ENCODE data around the gene ZFP3. TPM values are rescaled to one million over a fixed set of nuclear protein-coding genes. Genes with fewer than 3 reads are reported as not detected.
"Not testable (repeated sequence)": the region's sequence is repeated elsewhere in the genome, so short reads cannot be mapped to it uniquely, and the experiment has no call there.

Gene ZFP3
- total RNA-seq, 1 experiment from 2014 or later, result 0.17 TPM

DNA sequence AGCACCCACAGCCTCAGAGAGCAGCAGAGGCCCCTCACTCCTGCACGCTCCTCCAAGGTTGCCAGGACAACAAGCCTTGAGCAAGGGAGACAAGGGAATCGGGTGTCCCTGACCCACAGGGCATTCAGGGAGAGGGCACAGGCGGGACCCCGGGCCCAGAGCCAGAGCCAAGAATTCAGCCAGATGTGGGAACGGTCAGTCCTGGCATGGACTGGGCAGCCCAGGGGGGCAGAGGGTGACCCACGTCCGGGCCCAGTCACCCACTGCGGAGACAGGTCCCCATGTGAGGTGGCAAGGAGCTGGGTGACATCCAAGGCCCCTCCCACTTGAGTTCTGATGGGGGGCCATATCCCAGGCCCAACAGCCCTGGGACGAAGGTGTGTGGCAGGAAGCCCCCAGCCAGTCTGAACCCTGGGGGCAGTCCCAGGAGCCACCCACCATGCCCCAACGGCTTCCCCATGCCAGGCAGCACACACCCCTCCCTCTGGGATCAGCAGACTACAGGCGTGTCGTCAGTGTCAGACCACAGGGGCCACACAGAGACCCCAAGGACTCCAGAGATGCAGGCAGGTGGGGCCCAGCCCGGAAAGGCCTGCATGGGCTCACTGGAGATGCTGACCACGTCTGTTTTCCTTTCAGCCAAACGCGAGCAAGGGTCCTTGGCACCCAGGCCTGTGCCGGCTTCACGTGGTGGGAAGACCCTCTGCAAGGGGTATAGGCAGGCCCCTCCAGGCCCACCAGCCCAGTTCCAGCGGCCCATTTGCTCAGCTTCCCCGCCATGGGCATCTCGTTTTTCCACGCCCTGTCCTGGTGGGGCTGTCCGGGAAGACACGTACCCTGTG is 60.6 kb downstream of the ZFP3 start:
- no peak for DNase-seq (ENCODE audit: low read depth)

DNA sequence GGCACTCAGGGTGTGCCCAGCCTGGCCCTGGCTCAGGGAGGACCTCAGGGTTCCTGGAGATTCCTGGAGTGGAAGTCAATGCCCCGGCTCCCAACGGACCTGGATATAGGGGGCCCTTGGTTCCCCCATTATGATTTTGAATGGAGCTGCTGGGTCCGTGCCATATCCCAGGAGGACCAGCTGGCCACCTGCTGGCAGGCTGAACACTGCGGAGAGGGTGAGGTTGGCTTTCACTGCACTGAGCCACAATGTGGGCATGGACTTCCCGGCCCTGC is 61.1 kb downstream of the ZFP3 start:
- DNase-seq (ENCODE audit: low read depth), result no peak

DNA sequence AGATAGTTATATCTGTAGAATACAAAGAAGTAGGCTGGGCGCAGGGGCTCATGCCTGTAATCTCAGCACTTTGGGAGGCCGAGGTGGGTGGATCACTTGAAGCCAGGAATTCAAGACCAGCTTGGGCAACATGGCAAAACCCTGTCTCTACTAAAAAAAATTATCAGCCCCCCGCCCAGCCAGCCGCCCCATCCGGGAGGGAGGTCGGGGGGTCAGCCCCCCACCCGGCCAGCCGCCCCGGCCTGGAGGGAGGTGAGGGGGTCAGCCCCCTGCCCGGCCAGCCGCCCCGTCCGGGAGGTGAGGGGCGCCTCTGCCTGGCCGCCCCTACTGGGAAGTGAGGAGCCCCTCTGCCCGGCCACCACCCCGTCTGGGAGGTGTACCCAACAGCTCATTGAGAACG is 64.6 kb downstream of the ZFP3 start:
- not testable (repeated sequence) for DNase-seq (ENCODE audit: low read depth)

Other genes starting within 250 kb of the ZFP3 start
- 26.7 and 33.6 TPM in 2 replicates for gene MINK1, start 245.1 kb upstream of the ZFP3 start, total RNA-seq (2014; rRNA removed)
- gene C17orf107, start 178.9 kb upstream of the ZFP3 start, total RNA-seq (2014; rRNA removed), result under 0.01 and 0.06 TPM in 2 replicates
- gene CHRNE, start 175.4 kb upstream of the ZFP3 start, total RNA-seq (2014; rRNA removed), result 0.19 TPM in 1 of 2 replicates, not detected in the other
- gene GP1BA, start 146.2 kb upstream of the ZFP3 start, total RNA-seq (2014; rRNA removed), result not detected in 2 replicates
- 92.3 and 93.5 TPM in 2 replicates for gene SLC25A11, start 138.4 kb upstream of the ZFP3 start, total RNA-seq (2014; rRNA removed)
- 34.4 and 38.2 TPM in 2 replicates for gene RNF167, start 138.2 kb upstream of the ZFP3 start, total RNA-seq (2014; rRNA removed)
- gene PFN1, start 129.9 kb upstream of the ZFP3 start, total RNA-seq (2014; rRNA removed), result 1,610 and 1,782 TPM in 2 replicates
- 5.2 and 7.9 TPM in 2 replicates for gene ENO3, start 127.3 kb upstream of the ZFP3 start, total RNA-seq (2014; rRNA removed)
- gene SPAG7, start 110.7 kb upstream of the ZFP3 start, total RNA-seq (2014; rRNA removed), result 69.6 and 75.0 TPM in 2 replicates
- gene CAMTA2, start 90.8 kb upstream of the ZFP3 start, total RNA-seq (2014; rRNA removed), result 12.4 and 13.2 TPM in 2 replicates
- 0.34 and 0.64 TPM in 2 replicates for gene INCA1, start 80.9 kb upstream of the ZFP3 start, total RNA-seq (2014; rRNA removed)
- 75.9 and 82.0 TPM in 2 replicates for gene KIF1C, start 80.5 kb upstream of the ZFP3 start, total RNA-seq (2014; rRNA removed)
- gene SLC52A1, start 43.0 kb upstream of the ZFP3 start, total RNA-seq (2014; rRNA removed), result 0.06 TPM in 1 of 2 replicates, not detected in the other
- 7.8 and 7.9 TPM in 2 replicates for gene ZNF232, start 33.4 kb downstream of the ZFP3 start, total RNA-seq (2014; rRNA removed)
- under 0.01 TPM in 1 of 2 replicates, not detected in the other for gene USP6, start 37.6 kb downstream of the ZFP3 start, total RNA-seq (2014; rRNA removed)
- gene ZNF594, start 113.4 kb downstream of the ZFP3 start, total RNA-seq (2014; rRNA removed), result 3.5 and 7.6 TPM in 2 replicates
- gene SCIMP, start 156.4 kb downstream of the ZFP3 start, total RNA-seq (2014; rRNA removed), result not detected in 2 replicates
- gene RABEP1, start 203.8 kb downstream of the ZFP3 start, total RNA-seq (2014; rRNA removed), result 39.8 and 45.5 TPM in 2 replicates